ENCODE measurements around the gene CLCF1.

DNA sequence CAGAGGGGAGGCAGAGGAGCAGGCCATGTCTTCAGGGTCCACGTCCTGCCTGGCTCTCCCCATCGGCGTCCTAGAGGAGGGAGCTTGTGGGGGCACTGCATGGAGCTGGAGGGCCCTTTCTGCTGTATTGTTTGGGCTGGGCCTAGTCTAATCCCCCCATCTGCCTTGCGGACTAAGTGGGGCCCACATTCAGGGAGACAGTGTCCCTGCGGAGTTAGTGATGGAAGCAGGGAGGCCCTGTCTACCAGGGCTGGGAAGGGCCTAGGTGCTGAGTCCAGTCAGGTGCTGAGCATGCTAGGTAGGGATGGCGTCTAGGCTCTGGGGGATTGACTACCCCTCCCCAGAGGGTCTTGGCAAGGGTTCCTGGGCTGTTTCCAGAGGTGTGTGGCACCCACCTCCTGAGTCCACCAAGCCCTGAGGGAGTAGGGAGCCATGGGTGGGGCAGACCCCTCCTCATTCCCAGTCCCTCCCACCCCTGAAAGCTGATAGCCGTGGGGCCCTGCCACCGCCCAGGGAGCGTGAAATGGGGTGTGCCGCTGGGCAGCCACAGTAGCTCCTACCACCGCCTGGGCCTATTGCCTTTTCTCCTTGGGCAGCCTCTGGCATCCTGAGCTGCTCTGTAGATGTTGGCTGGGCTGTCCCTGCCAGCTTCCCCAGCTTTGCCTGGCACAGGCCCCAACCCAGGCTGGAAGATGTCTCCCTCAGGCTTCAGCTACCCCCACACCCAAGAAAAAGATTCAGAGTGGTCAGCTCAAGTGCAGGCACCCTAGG is 18.2 kb downstream of the CLCF1 start:
- TF ChIP-seq EZH2 (IDR thresholded peaks at IDR 0.05; ENCODE audit: borderline replicate concordance, low read length), result no peak
- TF ChIP-seq, protein P1, sequence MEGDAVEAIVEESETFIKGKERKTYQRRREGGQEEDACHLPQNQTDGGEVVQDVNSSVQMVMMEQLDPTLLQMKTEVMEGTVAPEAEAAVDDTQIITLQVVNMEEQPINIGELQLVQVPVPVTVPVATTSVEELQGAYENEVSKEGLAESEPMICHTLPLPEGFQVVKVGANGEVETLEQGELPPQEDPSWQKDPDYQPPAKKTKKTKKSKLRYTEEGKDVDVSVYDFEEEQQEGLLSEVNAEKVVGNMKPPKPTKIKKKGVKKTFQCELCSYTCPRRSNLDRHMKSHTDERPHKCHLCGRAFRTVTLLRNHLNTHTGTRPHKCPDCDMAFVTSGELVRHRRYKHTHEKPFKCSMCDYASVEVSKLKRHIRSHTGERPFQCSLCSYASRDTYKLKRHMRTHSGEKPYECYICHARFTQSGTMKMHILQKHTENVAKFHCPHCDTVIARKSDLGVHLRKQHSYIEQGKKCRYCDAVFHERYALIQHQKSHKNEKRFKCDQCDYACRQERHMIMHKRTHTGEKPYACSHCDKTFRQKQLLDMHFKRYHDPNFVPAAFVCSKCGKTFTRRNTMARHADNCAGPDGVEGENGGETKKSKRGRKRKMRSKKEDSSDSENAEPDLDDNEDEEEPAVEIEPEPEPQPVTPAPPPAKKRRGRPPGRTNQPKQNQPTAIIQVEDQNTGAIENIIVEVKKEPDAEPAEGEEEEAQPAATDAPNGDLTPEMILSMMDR (IDR thresholded peaks at IDR 0.05; ENCODE audit: low read length), result no peak

Data from OCI-LY1 (cell line).